Endothelial cell of hepatic sinusoid (primary cell): Measurements from ENCODE around the gene LOXL3.

Experiments used
- in situ Hi-C: cut with HindIII; loops from 2 replicates; pipeline ENCODE4 v1.10.0; 2017; ENCODE audit warnings: low sequenced_read_pairs

The LOXL3 gene

GRCh38 chr2:74552914-74553811 is 579 bp downstream of the LOXL3 start:
- in situ Hi-C loops: no loop called here

DNA sequence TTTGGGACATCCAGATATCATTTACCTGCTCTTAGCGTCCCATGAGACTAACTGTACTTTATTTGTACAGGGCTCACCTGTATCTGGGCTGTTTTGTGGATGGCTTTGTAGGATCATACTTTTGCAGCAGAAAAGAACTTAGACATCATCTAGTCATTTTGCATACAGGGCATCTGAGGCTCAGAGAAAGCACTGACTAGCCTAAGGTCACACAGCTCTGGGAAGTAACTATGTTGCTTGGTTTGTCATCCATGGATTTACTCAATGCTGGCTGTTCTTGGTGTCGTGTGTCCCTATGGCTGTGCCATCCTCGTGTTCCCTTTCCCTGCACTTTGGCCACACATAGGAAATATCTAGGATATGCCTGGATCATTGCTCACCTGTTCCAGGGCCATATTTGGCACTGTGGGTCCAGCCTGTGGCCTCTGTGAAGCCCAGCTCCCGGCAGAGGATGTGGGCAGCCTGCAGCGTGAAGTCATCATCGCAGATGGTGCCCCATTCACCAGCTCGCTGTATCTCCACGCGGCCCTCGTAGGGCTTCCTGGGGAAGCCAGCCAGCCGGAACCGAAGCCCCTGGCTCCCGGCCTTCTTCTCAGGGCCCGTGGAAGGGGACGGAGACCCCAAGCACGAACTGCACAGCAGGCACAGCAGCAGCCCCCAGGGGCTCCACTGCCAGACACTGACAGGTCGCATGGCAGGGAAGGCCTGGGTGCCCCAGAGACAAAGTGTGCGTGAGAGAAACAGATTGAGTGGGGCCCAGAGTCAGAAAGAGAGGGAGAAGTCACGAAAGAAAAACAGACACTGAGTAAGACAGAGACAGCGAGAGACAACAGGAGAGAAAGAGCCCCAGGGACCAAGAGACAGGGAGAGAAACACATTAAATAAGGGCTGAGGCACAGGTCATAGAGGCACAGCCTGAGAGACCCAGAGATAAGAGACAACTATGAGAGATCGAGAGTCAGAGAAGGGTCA is 1.5 kb downstream of the LOXL3 start:
- in situ Hi-C loops: no loop called here

GRCh38 chr2:74551530-74551929 is 2.2 kb downstream of the LOXL3 start:
- in situ Hi-C loops: no loop called here

GRCh38 chr2:74550231-74550630 is 3.5 kb downstream of the LOXL3 start:
- in situ Hi-C loops: no loop called here

- in situ Hi-C loops: no loop called here
Measured at GRCh38 chr2:74548900-74549826, 4.6 kb downstream of the LOXL3 start.

DNA sequence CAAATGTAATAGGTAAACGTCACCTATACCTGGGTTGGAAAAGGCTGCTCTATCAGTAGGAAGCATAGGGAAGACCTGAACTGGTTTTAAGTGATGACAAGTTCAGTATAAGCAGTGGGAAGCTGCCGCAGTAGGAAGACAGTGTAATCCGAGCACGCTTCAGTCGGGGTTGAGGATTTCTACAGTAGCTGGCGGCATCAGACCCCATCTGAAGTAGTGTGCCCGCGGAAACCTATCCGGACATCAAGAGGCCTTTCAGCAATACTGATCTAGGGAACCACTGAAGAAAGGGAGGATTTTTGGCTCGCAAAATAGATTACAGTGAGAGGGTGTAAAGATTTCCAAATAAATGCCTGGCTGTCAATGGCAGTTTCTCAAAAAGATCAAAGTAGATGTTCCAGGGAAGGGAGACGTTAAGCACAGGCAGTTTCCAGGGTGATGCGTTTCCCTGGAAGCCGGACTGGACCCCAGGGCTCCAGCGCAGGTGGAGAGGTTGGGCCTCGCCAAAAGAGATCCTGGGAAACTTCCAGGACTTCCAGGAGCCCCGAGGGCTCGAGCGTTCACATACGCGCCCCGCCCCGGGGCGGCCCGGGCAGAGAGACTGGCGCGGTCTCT is 5.3 kb downstream of the LOXL3 start:
- in situ Hi-C loops: no loop called here

DNA sequence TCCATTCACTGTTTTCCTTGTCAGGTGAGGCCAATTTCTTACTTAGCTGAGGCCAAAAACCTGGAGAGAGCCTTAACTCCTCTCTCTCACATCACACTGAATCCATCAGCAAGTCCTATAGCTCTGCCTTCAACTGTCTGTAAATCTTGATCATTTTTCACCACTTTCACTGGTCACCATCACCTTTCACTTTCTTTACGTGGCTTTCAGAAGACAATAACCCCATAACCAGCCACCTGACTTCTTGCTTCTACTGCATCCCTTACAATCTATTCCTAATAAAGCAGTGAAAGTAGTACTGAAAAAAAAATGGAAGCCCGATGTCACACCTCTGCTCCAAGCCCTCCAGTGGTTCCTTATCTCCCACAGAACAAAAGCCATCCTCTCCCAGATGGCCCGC is 7.7 kb downstream of the LOXL3 start:
- in situ Hi-C loops: no loop called here

DNA sequence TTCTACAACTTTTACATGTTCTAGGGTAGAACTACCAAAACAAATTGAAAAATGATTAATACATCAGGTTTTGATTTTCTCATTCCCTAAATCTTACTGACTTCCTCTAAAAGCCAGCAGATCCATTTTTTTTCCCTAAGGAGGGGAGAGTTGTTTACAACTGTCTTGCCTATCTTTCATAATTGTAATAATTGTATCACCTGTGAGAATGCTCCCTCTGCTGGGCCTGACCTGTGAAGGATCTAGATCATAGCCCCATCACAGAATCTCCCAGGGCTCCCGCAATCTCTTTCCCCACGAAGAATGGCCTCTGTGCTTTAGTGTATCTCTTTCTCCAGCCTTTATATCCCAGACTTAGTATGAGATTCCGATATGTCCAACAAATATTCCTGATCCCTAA is 9.1 kb downstream of the LOXL3 start:
- in situ Hi-C loops: no loop called here

DNA sequence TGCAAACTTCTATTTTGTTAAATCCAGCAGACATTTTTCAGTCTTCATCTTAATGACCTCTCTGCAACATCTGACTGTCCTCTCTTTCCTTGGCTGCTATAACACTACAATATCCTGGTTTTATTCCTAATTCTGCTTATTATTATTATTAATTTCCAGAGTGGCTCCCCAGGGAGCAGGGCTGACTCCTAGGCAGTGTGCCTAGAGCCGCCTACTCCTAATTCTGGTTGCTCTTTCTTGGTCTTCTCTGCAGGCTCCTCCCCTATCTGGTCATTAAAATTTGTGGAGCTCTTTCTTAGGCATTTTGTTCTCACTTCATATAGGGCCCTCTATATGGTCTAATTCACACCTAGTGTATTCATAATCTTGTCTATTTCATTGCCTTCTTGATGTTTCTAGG is 10.8 kb downstream of the LOXL3 start:
- in situ Hi-C loops: no loop called here

DNA sequence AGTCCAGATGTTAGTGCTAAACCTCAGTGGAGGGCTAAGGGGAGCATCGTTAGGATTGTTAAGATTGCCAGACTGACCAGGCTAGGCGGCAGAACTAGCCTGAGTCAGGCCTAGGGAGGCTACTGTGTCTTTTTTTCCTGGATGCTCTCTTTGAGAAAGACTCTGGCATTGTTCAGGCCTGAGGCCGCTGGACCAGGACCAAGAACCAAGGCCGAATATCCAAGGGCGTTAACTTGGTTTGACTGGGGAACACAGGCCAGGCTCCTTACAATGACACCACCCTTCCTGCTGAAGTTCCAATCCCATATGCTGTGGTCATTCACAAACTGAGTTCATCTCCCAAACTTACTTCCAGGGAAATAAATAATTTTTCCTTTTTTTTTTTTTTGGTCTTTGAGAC is 13.5 kb downstream of the LOXL3 start:
- in situ Hi-C loops: no loop called here

GRCh38 chr2:74538881-74539339 is 14.8 kb downstream of the LOXL3 start:
- in situ Hi-C loops: loop anchor here (5.0 kb wide), 2 partner anchors 48 to 107 kb away; no protein-coding TSS in a partner anchor

- in situ Hi-C loops: loop anchor here (5.0 kb wide), 2 partner anchors 50 to 105 kb away; no protein-coding TSS in a partner anchor
Measured at GRCh38 chr2:74537140-74537539, 16.6 kb downstream of the LOXL3 start.

- in situ Hi-C loops: loop anchor here (5.0 kb wide), 2 partner anchors 51 to 104 kb away; no protein-coding TSS in a partner anchor
Measured at GRCh38 chr2:74536166-74536950, 17.4 kb downstream of the LOXL3 start.

GRCh38 chr2:74535440-74535965 is 18.2 kb downstream of the LOXL3 start:
- in situ Hi-C loops: loop anchor here (5.0 kb wide), 2 partner anchors 52 to 103 kb away; no protein-coding TSS in a partner anchor

- in situ Hi-C loops: no loop called here
Measured at GRCh38 chr2:74534411-74534810, 19.3 kb downstream of the LOXL3 start.

DNA sequence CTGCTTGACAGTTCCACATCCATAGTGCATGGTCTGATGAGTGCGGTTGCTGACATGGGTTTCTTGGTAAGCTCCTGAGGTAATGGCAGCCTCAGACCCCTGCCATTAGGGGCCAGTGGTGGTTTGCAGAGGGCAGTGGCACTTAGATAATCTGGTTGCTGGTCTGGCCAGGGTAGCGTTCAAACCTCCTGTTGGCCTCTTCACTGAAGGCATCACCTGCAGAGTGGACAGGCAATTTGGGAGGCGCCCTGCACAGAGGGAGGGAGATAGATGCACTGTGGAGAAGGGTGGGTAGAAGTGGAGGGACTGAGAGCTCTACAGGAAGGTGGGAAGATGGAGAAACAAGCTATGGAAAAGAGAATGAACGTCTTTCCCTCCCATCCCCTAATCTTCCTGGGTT is 20.3 kb downstream of the LOXL3 start:
- in situ Hi-C loops: no loop called here

GRCh38 chr2:74532222-74532621 is 21.5 kb downstream of the LOXL3 start:
- in situ Hi-C loops: no loop called here

DNA sequence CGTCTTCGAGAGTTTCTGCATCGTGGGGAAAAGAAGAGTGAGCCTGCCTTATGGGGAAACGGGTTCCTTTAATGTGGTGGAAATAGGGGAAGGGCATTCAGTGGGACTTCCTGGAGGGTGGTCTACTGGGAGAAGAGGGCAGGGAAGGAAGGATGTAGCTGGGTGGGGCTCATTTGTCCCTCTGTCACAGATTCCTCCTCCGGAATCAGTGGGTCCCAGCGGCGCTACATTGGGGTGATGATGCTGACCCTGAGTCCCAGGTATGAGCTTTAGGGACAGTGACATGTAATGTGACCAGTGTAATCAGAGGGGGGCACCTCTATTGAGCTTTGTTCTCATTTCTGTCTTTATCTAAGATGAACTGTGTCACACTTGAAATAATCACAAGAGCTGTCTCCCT is 22.1 kb downstream of the LOXL3 start:
- in situ Hi-C loops: no loop called here
